GM18505 (cell line): ENCODE measurements around the gene C1S.
"Not testable (repeated sequence)": the region's sequence is repeated elsewhere in the genome, so short reads cannot be mapped to it uniquely, and the experiment has no call there.

Experiments used
- ATAC-seq: cut with Tn5 transposase; IDR thresholded peaks from one replicate; pipeline ENCODE4 v1.9.1; 2021; ENCODE audit not compliant: unreplicated experiment
- POLR2A ChIP-seq: IDR thresholded peaks from 4 replicates; pipeline ENCODE4 v1.6.1; 2011; ENCODE audit warnings: borderline replicate concordance; ENCODE audit not compliant: insufficient read depth, insufficient read length; ENCODE audit errors: extremely low read depth

Gene C1S

GRCh38 chr12:7060353-7060954, at the start of gene C1S:
TSS of gene C1S (plus strand) at chr12:7060718. CDS start at chr12:7061913, 1,195 bp downstream.
- TF ChIP-seq POLR2A = no peak
- no peak for ATAC-seq

GRCh38 chr12:7011398-7011797, 49.1 kb upstream of the C1S start:
- ATAC-seq = not testable (repeated sequence)

GRCh38 chr12:7012024-7012607, 48.4 kb upstream of the C1S start:
- ATAC-seq = no peak
- no peak for TF ChIP-seq POLR2A

GRCh38 chr12:7013101-7013500, 47.4 kb upstream of the C1S start:
- TF ChIP-seq POLR2A = no peak
- ATAC-seq = no peak

GRCh38 chr12:7015555-7016370, 44.8 kb upstream of the C1S start:
- ATAC-seq = no peak
- TF ChIP-seq POLR2A = no peak

GRCh38 chr12:7016958-7017571, 43.5 kb upstream of the C1S start:
- no peak for TF ChIP-seq POLR2A
- ATAC-seq = no peak

- peak; percentile 18 for ATAC-seq
- no peak for TF ChIP-seq POLR2A
Observed at GRCh38 chr12:7017870-7018349, 42.6 kb upstream of the C1S start.

GRCh38 chr12:7018350-7019042, 42.0 kb upstream of the C1S start, which contains the start of gene LPCAT3:
TSS of gene LPCAT3 (minus strand) at chr12:7018476. CDS start at chr12:7018424, 52 bp downstream.
- peak; percentile 88 for ATAC-seq
- peak; percentile 87 for TF ChIP-seq POLR2A

- TF ChIP-seq POLR2A = no peak
- ATAC-seq = no peak
Observed at GRCh38 chr12:7019043-7019569, 41.4 kb upstream of the C1S start.

- no peak for ATAC-seq
- TF ChIP-seq POLR2A = no peak
Observed at GRCh38 chr12:7021956-7022355, 38.6 kb upstream of the C1S start.

- ATAC-seq = no peak
- TF ChIP-seq POLR2A = no peak
Observed at GRCh38 chr12:7023114-7023513, 37.4 kb upstream of the C1S start.

- no peak for TF ChIP-seq POLR2A
- no peak for ATAC-seq
Observed at GRCh38 chr12:7026854-7027253, 33.7 kb upstream of the C1S start.

- no peak for TF ChIP-seq POLR2A
- ATAC-seq = no peak
Observed at GRCh38 chr12:7031306-7031705, 29.2 kb upstream of the C1S start.
